IPS-20b (cell line): ENCODE measurements around the gene TMEM132E.

Experiments used
- H3K27ac ChIP-seq: one replicate; pipeline ENCODE4 v1.5.1; 2013; ENCODE audit warnings: low read length
- H3K27me3 ChIP-seq: 2 replicates; pipeline ENCODE4 v1.6.1; 2013; ENCODE audit warnings: mild to moderate bottlenecking, low read length, inconsistent platforms; ENCODE audit not compliant: insufficient read depth
- H3K36me3 ChIP-seq: 2 replicates; pipeline ENCODE4 v1.6.1; 2013; ENCODE audit warnings: low read depth, mild to moderate bottlenecking, inconsistent platforms, low read length, moderate library complexity; ENCODE audit not compliant: insufficient read depth
- H3K4me1 ChIP-seq: 2 replicates; pipeline ENCODE4 v1.6.1; 2013; ENCODE audit warnings: mild to moderate bottlenecking, control low read depth, inconsistent platforms, low read length, moderate library complexity; ENCODE audit not compliant: insufficient read depth
- H3K4me3 ChIP-seq: 2 replicates; pipeline ENCODE4 v1.5.1; 2013; ENCODE audit warnings: mild to moderate bottlenecking, low read length, inconsistent platforms
- H3K9ac ChIP-seq: 2 replicates; pipeline ENCODE4 v1.6.1; 2013; ENCODE audit warnings: low read depth, mild to moderate bottlenecking, inconsistent platforms, low read length, moderate library complexity
- H3K9me3 ChIP-seq: 2 replicates; pipeline ENCODE4 v1.6.1; 2013; ENCODE audit warnings: mild to moderate bottlenecking, low read depth, low read length, inconsistent platforms; ENCODE audit not compliant: insufficient read depth

Gene TMEM132E

DNA sequence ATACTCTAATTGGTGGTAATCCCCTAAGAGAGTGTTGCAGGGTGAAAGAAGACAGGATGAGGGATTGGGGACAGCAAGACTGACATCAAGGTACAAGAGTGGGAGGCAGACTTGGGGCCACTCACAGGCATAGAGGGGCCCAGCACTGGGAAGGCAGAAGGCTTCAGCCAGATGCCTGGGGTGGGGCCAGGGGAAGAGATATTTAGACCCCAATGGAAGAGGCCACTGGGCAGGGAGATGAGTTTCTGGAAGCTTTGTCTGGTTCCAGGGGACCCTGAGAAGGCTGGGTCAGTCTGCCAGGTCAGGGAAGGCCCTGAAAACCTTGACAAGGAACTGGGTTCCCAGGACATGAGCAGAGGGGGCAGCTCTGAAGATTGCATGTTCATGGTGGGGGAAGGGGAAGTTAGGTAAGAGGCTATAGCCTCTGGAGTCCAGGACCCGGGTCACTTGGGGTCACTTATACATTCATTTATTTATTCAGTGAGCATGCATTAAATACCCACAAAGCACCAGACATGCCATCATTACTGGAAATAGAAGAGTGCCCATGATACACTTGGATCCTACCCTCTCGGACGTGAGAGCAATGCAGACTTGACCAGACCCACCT is 92.9 kb downstream of the TMEM132E start:
- Histone ChIP-seq H3K36me3 (no peaks in the 10 kb centered on the region), H3K27me3 (peaks cover 4% of the 10 kb centered on the region; the same call in 1 of the 2 replicates), H3K4me1 (peaks cover 4% of the 10 kb centered on the region; the same call in 1 of the 2 replicates), H3K4me3 (no peak overlapping the region), H3K9ac (no peak overlapping the region), H3K9me3 (no peaks in the 10 kb centered on the region), H3K27ac (no peak overlapping the region)

DNA sequence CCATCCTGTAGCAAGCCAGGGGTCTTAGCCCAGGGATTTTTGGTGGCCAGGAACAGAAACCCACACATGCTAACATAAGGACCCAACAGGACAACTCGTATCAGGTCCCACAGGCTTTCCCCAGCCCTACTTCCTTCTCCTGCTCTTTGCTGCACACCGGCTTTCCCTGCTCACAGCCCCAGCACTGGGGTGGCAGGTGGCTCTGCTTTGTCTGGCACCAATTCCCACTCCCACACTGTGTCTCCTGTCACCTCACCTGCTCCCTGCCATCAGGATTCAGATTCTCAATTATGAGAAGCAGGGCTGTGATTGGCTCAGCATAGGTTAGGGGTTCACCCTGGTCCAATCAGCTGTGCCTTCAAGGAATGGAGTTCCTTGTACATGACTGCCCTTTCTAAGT is 94.1 kb downstream of the TMEM132E start:
- no peak overlapping the region for H3K9ac ChIP-seq
- no peaks in the 10 kb centered on the region for H3K36me3 ChIP-seq
- no peak overlapping the region for H3K27ac ChIP-seq
- no peak overlapping the region for H3K4me3 ChIP-seq
- H3K4me1 ChIP-seq: peaks cover 4% of the 10 kb centered on the region; the same call in 1 of the 2 replicates
- no peaks in the 10 kb centered on the region for H3K9me3 ChIP-seq
- peaks cover 3% of the 10 kb centered on the region; the same call in 1 of the 2 replicates for H3K27me3 ChIP-seq

DNA sequence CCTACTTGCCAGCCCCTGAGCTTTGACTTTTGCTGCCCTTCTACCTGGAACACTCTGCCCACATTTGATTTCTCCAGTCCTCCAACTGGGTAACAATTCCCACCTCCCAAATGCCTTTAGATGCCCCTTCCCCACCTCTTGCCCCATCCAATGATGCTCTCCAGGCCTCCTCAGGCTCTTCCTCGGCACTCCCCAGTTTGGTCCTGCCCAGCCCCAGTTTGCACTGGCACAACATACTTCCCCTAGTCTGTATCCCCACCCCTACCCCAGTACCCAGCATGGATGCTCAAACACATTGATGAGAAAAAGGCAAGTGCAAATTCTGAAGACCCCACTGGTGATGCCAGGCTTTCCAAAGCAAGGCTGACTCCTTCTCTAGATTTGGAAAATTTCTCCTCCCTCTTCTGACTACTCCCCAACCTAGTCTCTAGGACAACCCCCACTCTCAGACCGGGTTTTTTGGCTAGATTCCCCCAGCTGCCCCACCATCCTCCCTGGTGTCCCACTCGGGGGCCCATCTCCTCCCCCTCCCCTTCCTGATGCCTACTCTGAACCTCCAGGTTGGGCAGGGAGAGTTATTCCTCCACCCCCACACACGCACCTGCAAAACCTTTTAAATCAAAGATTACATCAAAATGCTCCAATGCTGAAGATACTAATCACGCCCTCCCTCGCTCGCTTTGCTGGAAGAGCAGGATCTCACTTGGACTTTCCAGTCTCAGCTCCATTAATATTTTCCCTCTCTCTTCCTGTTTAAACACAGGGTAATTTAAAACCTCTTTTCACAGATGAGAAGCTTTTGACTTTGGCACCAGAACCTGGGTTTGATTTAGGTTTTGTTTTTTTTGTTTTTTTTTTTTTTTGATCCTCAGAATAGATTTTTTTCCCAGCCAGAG is 94.9 kb downstream of the TMEM132E start:
- Histone ChIP-seq H3K4me3 (no peak overlapping the region), H3K27me3 (no peaks in the 10 kb centered on the region; the same call in 1 of the 2 replicates), H3K27ac (no peak overlapping the region), H3K36me3 (no peaks in the 10 kb centered on the region), H3K9me3 (no peaks in the 10 kb centered on the region), H3K4me1 (peaks cover 4% of the 10 kb centered on the region; the same call in 1 of the 2 replicates), H3K9ac (no peak overlapping the region)

DNA sequence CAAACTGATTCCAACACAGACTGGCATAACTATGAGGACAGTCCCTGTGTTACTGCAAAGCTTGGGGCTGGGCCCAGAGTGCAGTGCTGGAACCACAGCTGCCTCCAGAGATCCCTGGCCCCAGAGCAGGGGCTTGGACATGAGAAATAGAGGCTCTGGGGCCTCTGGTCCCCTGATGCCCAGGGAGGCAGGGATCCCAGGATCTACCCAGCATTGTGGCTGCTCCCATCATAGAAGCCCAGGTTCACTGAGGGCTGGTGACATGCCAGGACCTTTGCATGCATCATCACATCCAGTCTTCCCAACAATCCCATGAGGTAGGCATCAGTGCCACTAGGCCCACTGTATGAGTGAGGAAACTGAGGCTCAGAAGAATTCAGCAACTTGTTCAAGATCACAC is 95.8 kb downstream of the TMEM132E start:
- H3K4me1 ChIP-seq: peaks cover 4% of the 10 kb centered on the region; the same call in 1 of the 2 replicates
- H3K27ac ChIP-seq: no peak overlapping the region
- H3K36me3 ChIP-seq: no peaks in the 10 kb centered on the region
- no peak overlapping the region for H3K9ac ChIP-seq
- H3K9me3 ChIP-seq: no peaks in the 10 kb centered on the region
- H3K4me3 ChIP-seq: no peak overlapping the region
- H3K27me3 ChIP-seq: no peaks in the 10 kb centered on the region; the same call in 1 of the 2 replicates

DNA sequence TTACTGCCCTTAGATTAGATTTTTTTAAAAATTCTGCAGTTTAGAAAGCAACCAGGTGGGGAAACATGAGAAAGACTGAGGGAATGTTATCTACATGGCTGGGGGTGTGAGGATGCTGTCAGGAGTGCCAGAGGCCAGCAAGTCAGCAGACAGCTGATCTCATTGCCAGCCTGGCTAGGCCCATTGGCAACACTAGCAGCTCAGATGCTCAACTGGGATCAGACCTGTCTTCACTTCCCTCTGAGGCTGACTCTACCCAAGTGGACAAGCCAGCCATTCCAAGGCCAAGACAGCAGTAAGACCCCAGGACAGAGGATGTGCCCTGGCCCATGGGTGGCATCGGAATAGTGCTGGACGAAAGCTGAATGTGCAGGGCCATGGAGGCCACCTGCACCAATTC is 96.2 kb downstream of the TMEM132E start:
- H3K4me1 ChIP-seq: peaks cover 3% of the 10 kb centered on the region; the same call in 1 of the 2 replicates
- no peaks in the 10 kb centered on the region for H3K36me3 ChIP-seq
- H3K4me3 ChIP-seq: no peak overlapping the region
- no peaks in the 10 kb centered on the region; the same call in 1 of the 2 replicates for H3K27me3 ChIP-seq
- no peak overlapping the region for H3K9ac ChIP-seq
- no peaks in the 10 kb centered on the region for H3K9me3 ChIP-seq
- H3K27ac ChIP-seq: no peak overlapping the region

DNA sequence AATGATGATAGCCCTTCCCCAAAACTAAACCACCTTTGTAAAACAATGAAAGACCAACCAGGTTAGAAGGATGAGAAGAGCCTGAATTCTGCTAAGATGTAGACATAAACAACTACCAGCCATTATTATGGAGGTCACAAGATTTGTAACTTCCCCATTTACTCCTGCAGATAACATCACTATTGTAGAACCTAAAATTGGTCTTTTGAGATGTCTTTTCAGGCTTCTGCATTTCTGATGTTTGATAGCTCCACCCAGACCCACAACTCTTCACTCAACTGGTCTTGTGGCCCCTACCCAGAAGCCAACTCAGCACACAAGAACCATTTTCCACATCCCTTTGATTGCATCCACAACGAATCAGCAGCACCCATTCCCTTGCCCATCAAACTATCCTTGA is 100.8 kb downstream of the TMEM132E start:
- no peaks in the 10 kb centered on the region for H3K9me3 ChIP-seq
- no peak overlapping the region for H3K4me3 ChIP-seq
- H3K9ac ChIP-seq: no peak overlapping the region
- H3K27me3 ChIP-seq: no peaks in the 10 kb centered on the region; the same call in 1 of the 2 replicates
- no peaks in the 10 kb centered on the region for H3K36me3 ChIP-seq
- H3K4me1 ChIP-seq: no peaks in the 10 kb centered on the region
- H3K27ac ChIP-seq: no peak overlapping the region

DNA sequence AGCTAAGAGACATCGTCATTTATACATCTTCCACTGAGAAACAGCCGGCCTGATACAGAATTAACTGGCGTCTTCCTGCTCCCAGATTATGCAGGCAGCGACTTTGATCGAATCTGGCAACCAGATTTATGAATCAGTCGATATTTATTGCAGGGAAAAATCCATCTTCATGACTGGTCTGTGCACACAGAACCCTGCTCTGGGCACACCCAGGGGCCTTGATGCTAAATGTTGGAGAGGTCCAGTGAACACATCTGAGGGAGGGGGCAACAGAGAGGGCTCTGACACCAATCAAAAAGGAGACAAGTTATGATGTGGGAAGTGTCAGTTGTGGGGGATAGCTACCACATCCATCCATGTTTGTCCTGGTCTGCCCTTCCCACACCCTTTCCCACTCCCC is 102.9 kb downstream of the TMEM132E start:
- no peak overlapping the region for H3K9ac ChIP-seq
- H3K36me3 ChIP-seq: no peaks in the 10 kb centered on the region
- no peak overlapping the region for H3K4me3 ChIP-seq
- no peak overlapping the region for H3K27ac ChIP-seq
- H3K9me3 ChIP-seq: no peaks in the 10 kb centered on the region
- H3K4me1 ChIP-seq: no peaks in the 10 kb centered on the region
- no peaks in the 10 kb centered on the region; the same call in 1 of the 2 replicates for H3K27me3 ChIP-seq

DNA sequence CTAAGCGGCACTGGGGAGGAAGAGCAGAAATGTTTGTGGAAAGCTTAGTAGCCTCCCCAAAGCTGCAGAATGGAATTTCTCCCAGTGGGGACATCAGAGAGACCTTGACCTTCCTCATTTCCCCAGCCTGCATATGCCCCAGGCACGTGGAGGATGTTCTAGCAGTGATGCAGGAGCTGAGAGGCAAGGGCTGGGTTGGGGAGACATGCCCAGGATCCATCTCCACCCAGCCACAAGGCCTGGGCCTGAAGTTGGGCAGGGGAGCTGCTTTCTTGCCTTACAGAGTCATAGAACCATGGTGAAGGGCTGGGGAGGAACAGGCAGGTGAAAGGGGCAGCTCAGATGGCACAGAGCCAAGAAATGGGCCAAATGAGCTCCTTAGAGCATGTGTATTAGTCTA is 104.0 kb downstream of the TMEM132E start:
- no peak overlapping the region for H3K9ac ChIP-seq
- H3K36me3 ChIP-seq: no peaks in the 10 kb centered on the region
- no peaks in the 10 kb centered on the region for H3K9me3 ChIP-seq
- H3K27me3 ChIP-seq: peaks cover 5% of the 10 kb centered on the region; the same call in 1 of the 2 replicates
- H3K27ac ChIP-seq: no peak overlapping the region
- H3K4me1 ChIP-seq: no peaks in the 10 kb centered on the region
- no peak overlapping the region for H3K4me3 ChIP-seq
